HG02678 (cell line): ENCODE measurements around the gene TPRX1.
"Not testable (repeated sequence)": the region's sequence is repeated elsewhere in the genome, so short reads cannot be mapped to it uniquely, and the experiment has no call there.

Source experiments
- ATAC-seq: cut with Tn5 transposase; IDR thresholded peaks from one replicate; pipeline ENCODE4 v1.9.1; 2021; ENCODE audit warnings: mild to moderate bottlenecking, moderate library complexity; ENCODE audit not compliant: unreplicated experiment

The TPRX1 gene, protein sequence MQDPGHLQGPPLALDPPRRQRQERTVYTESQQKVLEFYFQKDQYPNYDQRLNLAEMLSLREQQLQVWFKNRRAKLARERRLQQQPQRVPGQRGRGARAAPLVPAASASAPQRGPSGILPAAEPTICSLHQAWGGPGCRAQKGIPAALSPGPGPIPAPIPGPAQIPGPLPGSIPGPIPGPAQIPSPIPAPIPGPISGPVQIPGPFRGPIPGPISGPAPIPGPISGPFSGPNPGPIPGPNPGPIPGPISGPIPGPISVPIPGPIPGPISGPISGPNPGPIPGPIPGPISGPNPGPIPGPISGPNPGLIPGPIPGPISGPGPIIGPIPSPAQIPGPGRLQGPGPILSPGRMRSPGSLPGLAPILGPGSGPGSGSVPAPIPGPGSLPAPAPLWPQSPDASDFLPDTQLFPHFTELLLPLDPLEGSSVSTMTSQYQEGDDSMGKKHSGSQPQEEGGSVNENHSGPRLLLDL

DNA sequence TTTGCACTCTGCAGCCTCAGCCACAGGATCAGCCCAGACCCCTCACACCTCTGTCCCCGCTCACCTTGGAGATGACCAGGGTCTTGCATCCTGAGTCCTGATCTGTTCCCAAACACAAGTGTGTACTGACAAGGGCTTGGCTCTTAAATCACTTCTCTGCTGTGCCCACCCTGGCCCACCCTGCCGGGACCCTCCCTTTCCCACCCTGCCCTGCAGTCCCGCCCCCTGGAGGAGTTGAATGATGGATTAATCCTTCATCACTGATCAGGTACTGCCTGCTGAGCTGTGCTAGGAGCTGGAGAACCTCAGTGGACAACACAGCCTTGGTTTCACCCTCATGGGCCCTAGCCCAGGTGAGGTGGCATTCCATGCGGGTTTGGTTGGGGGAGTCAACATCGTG lies at the start of gene TPRX1:
Gene TPRX1 (minus strand): TSS at position 101 of the 400 bp plus-strand sequence. CDS start 12 bp downstream, at position 89.
- ATAC-seq = not testable (repeated sequence)

- ATAC-seq = no peak
Measured at GRCh38 chr19:47853003-47853402, 48.7 kb upstream of the TPRX1 start.

- no peak for ATAC-seq
Measured at GRCh38 chr19:47848823-47849473, 44.6 kb upstream of the TPRX1 start.

DNA sequence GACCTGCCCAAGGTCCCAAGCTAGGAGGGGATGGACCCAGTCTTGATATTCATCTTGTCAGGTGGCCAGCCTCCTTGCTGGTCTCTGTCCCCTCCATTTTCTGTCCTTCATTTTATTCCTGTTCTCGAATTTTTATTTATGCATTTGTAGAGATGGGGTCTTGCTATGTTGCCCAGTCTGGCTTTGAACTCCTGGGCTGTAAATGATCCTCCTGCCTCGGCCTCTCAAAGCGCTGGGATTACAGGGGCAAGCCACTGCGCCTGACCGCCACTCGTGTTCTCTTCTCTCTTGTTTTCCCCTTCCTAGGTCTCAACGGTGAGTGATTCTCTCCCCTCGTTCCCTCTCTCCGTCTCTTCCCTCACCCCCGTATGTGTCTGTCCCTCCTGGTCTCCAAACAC lies 44.1 kb upstream of the TPRX1 start:
- ATAC-seq = no peak

DNA sequence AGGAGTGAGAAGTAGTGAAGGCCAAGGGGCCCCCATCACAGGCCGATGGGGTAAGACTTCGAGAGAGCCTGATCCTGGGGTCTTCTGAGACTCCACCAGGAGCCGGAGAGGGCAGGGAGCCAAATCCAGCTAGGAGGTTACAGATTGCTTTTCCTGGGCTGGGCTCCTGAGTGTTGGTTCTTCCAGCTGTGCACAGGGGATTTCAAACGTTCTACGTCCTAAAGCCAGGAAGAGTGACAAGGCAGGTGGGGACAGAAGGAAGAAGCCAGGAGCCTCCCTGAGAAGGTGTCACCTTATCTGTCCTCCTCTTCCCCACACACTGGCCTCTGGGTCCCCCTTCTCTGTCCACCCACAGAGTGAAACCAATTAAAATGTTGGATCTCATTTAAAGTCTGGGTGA lies 38.6 kb upstream of the TPRX1 start:
- ATAC-seq = no peak

DNA sequence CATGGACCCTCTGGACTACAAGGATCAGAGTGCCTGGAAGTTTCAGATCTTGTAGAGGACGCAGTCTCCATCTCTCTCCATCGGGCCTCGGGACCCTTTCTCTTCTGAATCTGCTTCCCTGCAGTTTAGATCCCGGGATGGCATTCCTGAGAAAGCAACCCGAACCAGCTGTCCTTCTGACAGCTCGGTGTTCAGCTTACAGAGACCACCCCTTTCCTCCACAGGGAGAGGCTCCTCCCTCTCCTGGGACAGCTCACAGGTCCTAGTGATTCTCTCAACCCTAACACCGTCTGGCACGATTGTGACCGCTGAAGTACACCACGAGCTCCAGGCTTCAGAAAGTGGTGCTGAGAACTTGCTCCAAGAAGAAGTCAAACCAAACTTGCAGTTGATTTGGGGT lies 35.6 kb upstream of the TPRX1 start:
- ATAC-seq = no peak

GRCh38 chr19:47839411-47839810 lies 35.1 kb upstream of the TPRX1 start:
- ATAC-seq = no peak

GRCh38 chr19:47836038-47836437 lies 31.7 kb upstream of the TPRX1 start:
- ATAC-seq = no peak

DNA sequence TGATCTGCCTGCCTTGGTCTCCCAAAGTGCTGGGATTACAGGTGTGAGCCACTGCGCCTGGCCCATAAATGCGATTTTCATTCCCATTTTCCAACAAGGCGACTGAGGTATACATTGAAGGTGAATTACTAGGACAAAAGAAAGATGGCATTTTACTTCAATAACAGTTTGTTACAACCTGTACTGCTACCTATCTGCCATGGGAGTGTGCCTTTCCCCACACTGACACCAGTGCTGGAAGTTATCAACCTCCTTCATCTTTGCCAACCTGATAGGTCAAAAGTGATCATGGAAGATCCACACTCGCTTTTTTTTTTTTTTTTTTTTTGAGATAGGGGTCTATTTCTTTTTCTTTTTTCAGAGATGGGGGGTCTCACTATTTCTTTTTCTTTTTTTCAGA lies 28.4 kb upstream of the TPRX1 start:
- no peak for ATAC-seq

- ATAC-seq = no peak
Measured at GRCh38 chr19:47826800-47827199, 22.4 kb upstream of the TPRX1 start.

DNA sequence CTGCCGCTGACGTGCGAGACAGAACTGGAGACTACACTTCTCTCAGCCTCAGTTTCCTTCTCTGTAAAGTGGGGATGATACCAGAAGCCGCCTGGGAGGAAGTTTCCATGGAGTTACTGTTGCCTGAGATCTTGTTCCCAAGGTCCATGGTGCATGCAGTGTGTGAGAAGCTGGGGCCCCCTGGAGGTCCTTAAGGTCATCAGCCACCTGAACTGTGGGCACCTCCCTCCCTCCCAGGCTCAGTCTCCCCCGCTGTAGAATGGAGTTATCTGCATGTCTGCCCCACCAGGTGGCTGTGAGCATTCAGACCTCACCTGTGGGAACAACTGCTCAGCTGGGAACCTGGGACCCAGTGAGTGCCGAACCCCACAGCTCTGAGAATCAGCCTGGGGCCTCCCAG lies 20.0 kb upstream of the TPRX1 start:
- no peak for ATAC-seq

GRCh38 chr19:47821460-47822020 lies 17.2 kb upstream of the TPRX1 start, which contains the start of gene CRX:
CRX (plus strand) TSS chr19:47821937; CDS start chr19:47834444, 12,507 bp downstream.
- no peak for ATAC-seq

DNA sequence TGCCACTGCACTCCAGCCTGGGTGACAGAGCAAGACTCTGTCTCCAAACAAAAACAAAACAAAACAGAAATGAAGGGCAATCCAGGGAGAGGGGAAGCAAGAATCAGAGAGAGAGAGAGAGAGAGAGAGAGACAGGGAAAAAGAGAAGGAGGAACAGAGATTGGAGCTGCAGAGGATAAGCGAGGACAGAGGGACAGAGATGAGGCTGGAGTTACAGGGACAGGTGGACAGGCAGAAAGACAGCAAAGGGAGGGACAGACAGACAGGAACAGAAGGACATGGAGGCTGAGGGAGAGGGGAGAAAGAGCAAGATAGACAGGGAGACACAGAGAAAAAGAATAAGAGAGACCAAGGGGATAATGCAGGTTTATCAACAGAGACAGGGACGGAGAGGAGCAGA lies 16.1 kb upstream of the TPRX1 start:
- ATAC-seq = no peak

DNA sequence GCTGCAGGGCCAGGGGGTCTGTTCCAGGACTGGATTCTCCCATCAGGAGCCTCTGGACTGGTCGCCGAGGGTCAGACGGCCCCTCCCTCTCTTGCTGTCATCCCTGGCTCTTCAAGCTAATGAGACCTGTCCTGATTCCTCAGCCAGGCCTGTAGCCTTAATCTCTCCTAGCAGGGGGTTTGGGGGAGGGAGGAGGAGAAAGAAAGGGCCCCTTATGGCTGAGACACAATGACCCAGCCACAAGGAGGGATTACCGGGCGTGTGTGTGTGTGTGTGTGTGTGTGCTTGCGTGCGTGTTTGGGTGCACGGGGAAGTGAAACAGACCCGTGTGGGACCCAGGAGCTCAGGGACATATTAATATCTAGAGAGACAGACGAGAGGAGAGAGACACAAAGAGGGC lies 15.5 kb upstream of the TPRX1 start:
- no peak for ATAC-seq

DNA sequence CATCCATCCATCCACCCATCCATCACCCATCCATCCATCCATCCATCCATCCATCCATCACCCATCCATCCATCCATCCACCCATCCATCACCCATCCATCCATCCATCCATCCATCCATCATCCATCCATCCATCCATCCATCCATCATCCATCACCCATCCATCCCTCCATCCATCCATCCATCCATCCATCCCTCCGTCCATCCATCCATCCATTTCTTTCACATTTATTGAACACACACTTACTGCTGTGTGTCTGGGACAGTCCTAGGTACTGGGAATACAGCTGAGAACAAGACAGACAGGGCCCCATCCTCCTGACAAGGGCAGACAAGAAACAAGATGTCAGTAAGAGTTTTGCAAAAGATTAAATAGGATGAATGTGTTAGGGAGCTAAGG lies 13.9 kb upstream of the TPRX1 start:
- ATAC-seq = not testable (repeated sequence)

DNA sequence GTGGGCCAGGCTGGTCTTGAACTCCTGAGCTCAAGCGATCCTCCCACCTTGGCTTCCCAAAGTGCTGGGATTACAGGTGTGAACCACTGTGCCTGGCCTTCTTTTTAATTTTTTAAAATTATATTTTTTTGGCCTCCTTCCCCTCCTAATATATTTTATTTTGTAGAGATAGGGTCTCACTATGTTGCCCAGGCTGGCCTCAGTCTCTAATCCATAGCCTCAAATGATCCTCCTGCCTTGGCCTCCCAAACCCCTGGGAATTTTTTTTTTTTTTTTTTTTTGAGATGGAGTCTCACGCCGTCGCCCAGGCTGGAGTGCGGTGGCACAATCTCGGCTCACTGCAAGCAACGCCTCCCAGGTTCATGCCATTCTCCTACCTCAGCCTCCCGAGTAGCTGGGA lies 11.9 kb upstream of the TPRX1 start:
- not testable (repeated sequence) for ATAC-seq

- no peak for ATAC-seq
Measured at GRCh38 chr19:47813995-47814328, 9.6 kb upstream of the TPRX1 start.

DNA sequence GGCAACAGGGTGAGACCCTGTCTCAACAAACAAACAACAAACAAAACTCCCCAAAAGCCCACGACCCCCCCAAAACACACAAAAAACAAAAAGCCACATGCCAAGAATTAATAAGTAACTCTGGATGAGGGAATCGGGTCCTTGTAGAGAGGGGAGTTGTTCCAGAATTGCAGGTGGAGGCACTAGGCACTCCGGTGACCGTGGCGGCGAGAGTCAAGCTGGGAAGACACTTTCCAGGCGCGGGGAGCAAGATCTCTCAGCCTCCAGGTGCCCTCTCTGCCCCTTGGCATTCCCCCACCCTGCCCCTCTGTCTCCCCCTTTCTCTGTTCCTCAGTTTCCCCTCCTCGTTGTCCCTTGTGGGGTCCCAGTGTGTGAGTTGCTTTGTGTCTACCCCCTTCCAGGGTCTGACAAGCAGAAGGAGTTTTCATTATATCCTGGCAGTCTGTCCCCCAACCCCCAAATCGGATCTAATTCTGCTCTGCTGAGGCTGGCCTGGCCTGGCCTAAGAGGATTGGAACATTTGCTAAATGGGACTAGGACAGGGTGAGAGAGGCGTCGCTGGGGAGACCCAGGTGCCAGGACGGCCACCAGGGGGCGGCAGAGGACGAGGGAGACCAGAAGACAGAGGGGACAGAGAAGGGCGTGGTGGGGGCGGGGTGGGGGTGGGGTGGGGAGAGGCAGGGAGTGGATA lies 9.1 kb upstream of the TPRX1 start:
- ATAC-seq = no peak

GRCh38 chr19:47806435-47806834 lies 2.1 kb upstream of the TPRX1 start:
- ATAC-seq = no peak

- no peak for ATAC-seq
Measured at GRCh38 chr19:47805313-47805712, 962 bp upstream of the TPRX1 start.

DNA sequence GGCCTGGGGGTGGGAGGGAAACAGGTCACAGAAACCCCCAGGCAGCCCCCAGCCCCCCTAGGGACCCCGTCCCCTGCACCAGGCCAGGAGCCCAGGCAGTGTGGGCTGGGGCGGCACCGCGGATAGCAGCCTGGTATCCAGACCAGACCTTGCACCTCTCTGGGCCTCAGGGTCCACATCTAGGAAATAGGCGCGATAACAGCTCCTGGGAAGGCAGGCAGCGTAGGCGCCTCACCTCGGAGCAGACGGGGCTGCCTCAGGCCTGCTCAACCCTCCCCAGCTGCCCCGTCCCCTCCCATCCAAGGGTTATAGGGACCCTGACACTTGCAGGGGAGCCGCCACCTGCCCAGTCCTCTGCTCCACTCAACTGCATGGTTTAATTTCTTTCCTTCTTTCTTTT lies 680 bp downstream of the TPRX1 start:
- not testable (repeated sequence) for ATAC-seq
